ENCODE measurements around the gene TMEM181. TPM values are rescaled to one million over a fixed set of nuclear protein-coding genes. Genes with fewer than 3 reads are reported as not detected.

TMEM181 gene
- total and polyA plus RNA-seq, 2 of the 13 experiments (the other 11 are each of a cell fraction or from before 2014, with no cell fraction given): 59.1 to 108 TPM

- no peak for TF ChIP-seq MZF1 (CRISPR knock-in tag; IDR thresholded peaks at IDR 0.05; ENCODE audit: borderline replicate concordance)
- no peak for TF ChIP-seq ZNF546 (CRISPR knock-in tag; conservative IDR thresholded peaks at IDR 0.05)
- no peak for TF ChIP-seq KLF12 (CRISPR knock-in tag; IDR thresholded peaks at IDR 0.05; ENCODE audit: borderline replicate concordance)
- no peak; the same call in 1 of the 2 replicates for TF ChIP-seq SRY (CRISPR knock-in tag; IDR thresholded peaks at IDR 0.05)
- TF ChIP-seq MIER3 (CRISPR knock-in tag; IDR thresholded peaks at IDR 0.05; ENCODE audit: borderline replicate concordance): no peak
- no peak for TF ChIP-seq ZMYM4 (CRISPR knock-in tag; IDR thresholded peaks at IDR 0.05)
- TF ChIP-seq PATZ1 (CRISPR knock-in tag; IDR thresholded peaks at IDR 0.05): no peak
- TF ChIP-seq DZIP1 (CRISPR knock-in tag; IDR thresholded peaks at IDR 0.05): 0 out of 2 replicates have a peak, but pooled peaks have one; percentile 4
- no peak for TF ChIP-seq ZSCAN25 (CRISPR knock-in tag; IDR thresholded peaks at IDR 0.05)
- 0 out of 2 replicates have a peak, but pooled peaks have one; percentile 2 for TF ChIP-seq SP5 (CRISPR knock-in tag; IDR thresholded peaks at IDR 0.05; ENCODE audit: borderline replicate concordance, low read depth)
- TF ChIP-seq ZBTB43 (CRISPR knock-in tag; conservative IDR thresholded peaks at IDR 0.05): no peak
- TF ChIP-seq AKAP8 (CRISPR knock-in tag; IDR thresholded peaks at IDR 0.05): no peak; the same call in 1 of the 2 replicates
- TF ChIP-seq ZNF841 (CRISPR knock-in tag; IDR thresholded peaks at IDR 0.05; ENCODE audit: borderline replicate concordance): no peak
- no peak for TF ChIP-seq CTCF (CRISPR knock-in tag; IDR thresholded peaks at IDR 0.05)
- TF ChIP-seq ZNF780A (CRISPR knock-in tag; IDR thresholded peaks at IDR 0.05): no peak
- 0 out of 2 replicates have a peak, but pooled peaks have one; percentile 23 for TF ChIP-seq ARNT2 (CRISPR knock-in tag; IDR thresholded peaks at IDR 0.05; ENCODE audit: low read depth)
- 0 out of 2 replicates have a peak, but pooled peaks have one; percentile 4 for TF ChIP-seq BCL6 (CRISPR knock-in tag; IDR thresholded peaks at IDR 0.05)
- no peak for TF ChIP-seq RBFOX2 (IDR thresholded peaks at IDR 0.05; ENCODE audit: low read depth, low read length)
- no peak for TF ChIP-seq SALL1 (CRISPR knock-in tag; IDR thresholded peaks at IDR 0.05)
- TF ChIP-seq ZBTB7A (CRISPR knock-in tag; IDR thresholded peaks at IDR 0.05): no peak
- no peak for TF ChIP-seq GRHL1 (CRISPR knock-in tag; conservative IDR thresholded peaks at IDR 0.05)
These were observed 987 bp downstream of the TMEM181 start (continued) for GRCh38 chr6:158560836-158561320.

Data from HepG2 (cell line).